ENCODE results near the gene PCNX2.
A peak's percentile ranks its signal among the peaks of the same experiment; 100 is the strongest.
"Not testable (repeated sequence)": the region's sequence is repeated elsewhere in the genome, so short reads cannot be mapped to it uniquely, and the experiment has no call there.

PCNX2 gene

DNA sequence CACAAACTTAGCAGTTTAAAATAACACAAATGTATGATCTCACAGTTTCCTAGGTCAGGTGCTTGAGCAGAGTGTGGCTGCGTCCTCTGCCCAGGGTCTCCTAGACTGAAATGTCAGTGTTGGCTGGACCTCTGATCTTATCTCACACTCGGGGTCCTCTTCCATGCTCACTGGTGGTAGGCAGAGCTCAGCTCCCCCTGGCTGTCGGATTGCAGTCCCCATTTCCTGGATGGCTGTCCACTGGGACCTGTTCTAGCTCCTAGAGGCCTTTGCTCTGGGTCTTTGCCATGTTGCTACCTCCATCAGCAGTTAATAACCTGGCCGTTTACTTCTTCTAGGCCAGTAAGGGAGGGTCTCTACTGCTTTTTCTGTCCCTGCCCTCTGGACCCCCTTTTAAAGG, 107.5 kb downstream of the PCNX2 start:
- no peak for DNase-seq (ENCODE audit: low read depth)
- H3K4me3 ChIP-seq (ENCODE audit: low read length) = no peak overlapping the region
- TF ChIP-seq, protein P1, sequence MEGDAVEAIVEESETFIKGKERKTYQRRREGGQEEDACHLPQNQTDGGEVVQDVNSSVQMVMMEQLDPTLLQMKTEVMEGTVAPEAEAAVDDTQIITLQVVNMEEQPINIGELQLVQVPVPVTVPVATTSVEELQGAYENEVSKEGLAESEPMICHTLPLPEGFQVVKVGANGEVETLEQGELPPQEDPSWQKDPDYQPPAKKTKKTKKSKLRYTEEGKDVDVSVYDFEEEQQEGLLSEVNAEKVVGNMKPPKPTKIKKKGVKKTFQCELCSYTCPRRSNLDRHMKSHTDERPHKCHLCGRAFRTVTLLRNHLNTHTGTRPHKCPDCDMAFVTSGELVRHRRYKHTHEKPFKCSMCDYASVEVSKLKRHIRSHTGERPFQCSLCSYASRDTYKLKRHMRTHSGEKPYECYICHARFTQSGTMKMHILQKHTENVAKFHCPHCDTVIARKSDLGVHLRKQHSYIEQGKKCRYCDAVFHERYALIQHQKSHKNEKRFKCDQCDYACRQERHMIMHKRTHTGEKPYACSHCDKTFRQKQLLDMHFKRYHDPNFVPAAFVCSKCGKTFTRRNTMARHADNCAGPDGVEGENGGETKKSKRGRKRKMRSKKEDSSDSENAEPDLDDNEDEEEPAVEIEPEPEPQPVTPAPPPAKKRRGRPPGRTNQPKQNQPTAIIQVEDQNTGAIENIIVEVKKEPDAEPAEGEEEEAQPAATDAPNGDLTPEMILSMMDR (conservative IDR thresholded peaks at IDR 0.05; ENCODE audit: low read length) = no peak

DNA sequence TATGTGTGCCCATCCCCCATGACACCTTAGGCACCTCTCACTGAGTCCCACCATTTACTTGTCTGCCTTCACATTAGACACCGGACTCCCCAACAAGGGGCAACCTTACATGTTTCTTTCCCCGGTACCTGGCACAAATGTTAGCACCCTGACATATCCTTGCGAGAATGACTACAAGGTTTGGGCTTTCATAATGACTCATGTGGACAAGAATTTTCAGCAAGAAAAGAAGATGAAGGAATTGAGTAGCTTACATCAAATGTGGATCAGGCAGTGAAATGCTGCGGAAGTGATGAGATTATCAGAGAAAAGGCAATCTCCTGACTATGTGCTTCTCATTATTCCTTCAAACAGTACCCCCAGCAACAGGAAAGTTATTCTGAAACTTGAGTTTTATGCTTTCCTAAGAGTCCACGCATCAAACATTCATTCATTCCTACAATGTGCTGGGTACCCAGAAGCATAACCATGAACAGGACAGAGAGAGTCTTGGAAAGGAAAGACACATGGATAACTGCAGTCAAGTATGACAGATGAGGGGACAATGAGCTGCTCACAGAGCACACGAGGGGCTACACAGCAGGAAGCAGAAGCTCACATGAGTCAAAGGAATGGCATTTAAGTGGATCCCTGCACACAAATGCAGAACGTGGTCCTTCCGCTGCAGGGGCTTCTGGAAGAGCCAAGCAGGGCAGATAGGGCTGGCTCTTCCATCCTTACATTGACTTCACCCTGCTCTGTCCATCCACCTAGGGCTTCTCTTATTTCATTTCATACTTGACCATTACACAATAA, 112.1 kb downstream of the PCNX2 start:
- peak; percentile 23 for DNase-seq (ENCODE audit: low read depth)
- TF ChIP-seq, protein P1 (conservative IDR thresholded peaks at IDR 0.05; ENCODE audit: low read length) = no peak
- no peak overlapping the region for H3K4me3 ChIP-seq (ENCODE audit: low read length)

DNA sequence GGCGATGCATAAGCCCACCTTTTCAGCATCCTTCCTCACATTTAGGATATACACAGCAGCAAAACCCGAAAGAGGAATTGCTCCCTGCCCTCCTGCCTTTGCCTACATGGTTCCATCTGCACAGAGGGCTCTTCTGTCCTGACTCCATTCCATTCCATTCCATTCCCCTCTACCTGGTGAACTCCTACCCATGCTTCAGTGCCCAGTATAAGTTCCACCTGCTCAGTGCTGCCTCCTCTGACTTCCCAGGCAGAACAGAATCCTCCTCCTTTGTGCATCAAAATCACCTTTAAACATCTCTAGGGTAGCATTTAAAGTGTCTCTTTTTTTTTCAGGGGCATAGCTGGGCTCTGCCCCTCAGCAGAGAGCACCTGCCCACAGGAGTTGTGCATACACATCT, 112.9 kb downstream of the PCNX2 start:
- TF ChIP-seq, protein P1 (conservative IDR thresholded peaks at IDR 0.05; ENCODE audit: low read length) = no peak
- H3K4me3 ChIP-seq (ENCODE audit: low read length) = no peak overlapping the region
- DNase-seq (ENCODE audit: low read depth) = no peak

DNA sequence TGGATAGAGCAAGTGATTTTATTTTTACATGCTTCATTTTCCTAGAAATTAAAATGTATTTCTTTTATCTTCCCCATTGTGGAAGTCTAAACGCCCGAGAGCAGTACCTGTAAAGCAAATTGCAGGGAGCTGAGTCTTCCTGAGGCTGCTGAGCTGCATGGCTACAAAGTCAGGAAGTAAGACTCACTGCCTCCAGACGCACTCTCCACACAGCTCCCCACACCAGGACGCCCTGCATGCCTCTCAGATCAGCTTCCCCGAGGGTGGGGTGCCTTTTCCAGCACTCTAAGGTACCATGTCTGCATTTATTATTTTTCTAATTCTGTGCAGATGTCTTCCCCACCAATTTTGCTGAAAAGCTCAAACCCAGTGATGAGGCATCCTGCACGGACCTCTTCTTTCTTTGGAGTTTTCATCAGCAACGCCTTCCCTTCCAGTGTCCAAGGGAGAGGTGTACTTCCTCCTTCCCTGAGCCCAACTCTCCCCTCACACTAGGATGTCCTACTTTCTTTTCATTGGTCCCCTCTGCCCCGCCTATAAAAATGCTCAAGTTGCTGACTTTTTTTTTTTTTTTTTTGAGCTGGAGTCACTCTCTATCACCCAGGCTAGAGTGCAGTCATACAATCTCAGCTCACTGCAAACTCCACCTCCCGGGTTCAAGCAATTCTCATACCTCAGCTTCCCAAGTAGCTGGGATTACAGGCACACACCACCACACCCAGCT, 114.7 kb downstream of the PCNX2 start:
- TF ChIP-seq, protein P1 (conservative IDR thresholded peaks at IDR 0.05; ENCODE audit: low read length) = no peak

DNA sequence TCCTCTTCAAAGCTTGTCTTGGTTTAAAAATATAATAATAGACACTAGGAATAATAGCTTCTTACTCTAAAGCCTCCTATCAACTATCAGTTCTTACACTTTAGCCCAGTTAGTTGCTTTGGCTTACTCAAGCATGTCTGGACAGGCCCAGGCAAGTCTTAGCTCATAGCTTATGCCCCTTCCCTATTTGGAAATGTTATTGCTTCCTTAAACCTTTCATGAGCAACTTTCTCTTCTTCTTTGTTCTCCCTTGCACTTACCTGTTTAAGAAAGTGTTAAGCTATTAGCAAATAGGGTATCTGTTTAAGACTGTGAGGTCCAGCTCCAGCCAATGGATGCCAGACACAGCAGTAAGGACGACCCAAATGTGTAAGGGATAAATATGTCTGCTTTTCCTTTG, 115.9 kb downstream of the PCNX2 start:
- not testable (repeated sequence) for H3K4me3 ChIP-seq (ENCODE audit: low read length); DNase-seq (ENCODE audit: low read depth)

More for the DNA sequence above, 114.7 kb downstream of the PCNX2 start:
- DNase-seq (ENCODE audit: low read depth) = no peak
- H3K4me3 ChIP-seq (ENCODE audit: low read length) = no peak overlapping the region

DNA sequence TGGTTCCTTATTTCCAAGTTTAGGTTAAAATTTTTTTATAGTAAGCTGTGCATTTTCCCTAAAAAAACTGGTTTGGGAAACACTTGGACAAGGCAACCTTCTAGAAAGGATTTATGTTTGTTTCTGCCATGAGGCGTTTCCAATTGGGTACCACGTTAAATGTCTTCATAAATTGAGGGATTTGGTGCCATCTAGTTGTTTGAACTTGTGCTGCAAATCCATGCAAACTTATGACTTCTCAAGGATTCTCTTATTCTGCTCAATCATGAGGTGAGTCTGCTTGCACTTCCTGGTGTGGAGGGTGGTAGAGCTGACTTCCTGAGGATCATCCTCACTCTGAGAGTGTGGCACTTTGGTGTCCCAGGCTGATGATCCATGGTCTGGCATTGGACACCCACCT, 123.3 kb downstream of the PCNX2 start:
- no peak overlapping the region for H3K4me3 ChIP-seq (ENCODE audit: low read length)
- DNase-seq (ENCODE audit: low read depth) = peak; percentile 33
- TF ChIP-seq, protein P1 (conservative IDR thresholded peaks at IDR 0.05; ENCODE audit: low read length) = peak; percentile 35

DNA sequence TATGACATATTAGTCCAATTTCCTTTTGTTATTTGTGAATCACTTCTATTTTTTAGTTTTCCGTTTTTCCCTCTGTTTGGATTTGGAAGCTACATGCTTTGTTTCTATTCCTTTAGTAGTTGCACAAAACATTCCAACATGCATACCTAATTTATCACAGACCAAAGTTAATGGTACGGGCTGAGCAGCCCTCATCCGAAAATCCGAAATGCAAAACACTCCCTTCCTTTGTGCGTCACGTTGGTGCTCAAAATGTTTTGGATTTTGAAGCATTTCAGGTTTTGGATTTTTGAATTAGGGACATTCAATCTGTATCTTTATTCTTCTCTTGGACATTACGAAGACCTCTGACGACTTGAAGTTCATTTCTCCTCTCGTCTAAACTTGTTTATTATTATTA, 124.8 kb downstream of the PCNX2 start:
- TF ChIP-seq, protein P1 (conservative IDR thresholded peaks at IDR 0.05; ENCODE audit: low read length) = no peak
- no peak overlapping the region for H3K4me3 ChIP-seq (ENCODE audit: low read length)
- no peak for DNase-seq (ENCODE audit: low read depth)

Measured in AG10803 (cell line).